ENCODE results near the gene CLDN22. TPM values are rescaled to one million over a fixed set of nuclear protein-coding genes. Genes with fewer than 3 reads are reported as not detected.

CLDN22 gene
- total and polyA plus RNA-seq, 2 of the 8 experiments (the other 6 are each of a cell fraction or from before 2014, with no cell fraction given): not detected

DNA sequence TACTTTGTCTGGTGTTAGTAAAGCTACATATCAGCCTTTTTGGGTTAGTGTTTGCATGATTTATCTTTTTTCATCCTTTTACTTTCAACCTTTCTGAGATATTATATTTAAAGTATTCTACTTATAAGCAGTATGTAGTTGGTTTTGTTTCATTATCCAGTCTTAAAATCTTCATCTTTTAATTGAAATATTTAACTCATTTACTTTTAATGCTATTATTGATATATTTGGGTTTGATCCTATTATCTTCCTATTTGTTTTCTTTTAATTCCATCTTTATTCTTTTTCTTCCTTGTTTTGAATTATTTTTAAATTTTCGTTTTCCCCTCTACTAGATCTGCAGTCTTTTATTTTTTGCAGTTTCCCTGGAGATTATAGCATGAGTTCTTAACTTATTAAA lies 44.0 kb downstream of the CLDN22 start:
- CTCF ChIA-PET (ENCODE audit: partially characterized antibody): interaction anchor here (1.0 kb wide), 2 partner anchors 14 to 19 kb away, joined by 3 read pairs; no protein-coding TSS in a partner anchor
- no peak overlapping the region for H2BK5ac ChIP-seq (ENCODE audit: low read depth, low read length)
- H3K9me3 ChIP-seq (ENCODE audit: insufficient read depth in 2 of 2, low read depth in 1 of 2, low read length in 1 of 2): peaks cover 4 to 7% of the 10 kb centered on the region in 2 experiments; a peak in 1 of 4 replicates
- H4K5ac ChIP-seq (ENCODE audit: insufficient read length, low read depth, low read length): no peak overlapping the region
- no peak for DNase-seq (ENCODE audit: low read depth in 1 of 2, low spot score in 2 of 2)
- H3K79me2 ChIP-seq (ENCODE audit: control insufficient read depth in 1 of 2, insufficient read depth in 2 of 2, low read length in 2 of 2): no peaks in the 10 kb centered on the region
- H2BK12ac ChIP-seq (ENCODE audit: low read depth, low read length): no peak overlapping the region
- no peak overlapping the region for H3K9ac ChIP-seq (replicated peaks in 1 of 4; ENCODE audit: extremely low read depth in 1 of 4, low read depth in 3 of 4, low read length in 3 of 4)
- FAIRE-seq: no peak
- H3K27ac ChIP-seq (ENCODE audit: low read depth, low read length): no peak overlapping the region
- no peak overlapping the region for H4K8ac ChIP-seq (ENCODE audit: extremely low read depth, insufficient read depth, low read length)
- no peak overlapping the region for H2BK120ac ChIP-seq (replicated peaks; ENCODE audit: low read depth, low read length)
- H3K4me1 ChIP-seq (replicated peaks in 1 of 4; ENCODE audit: control insufficient read depth in 3 of 4, insufficient read depth in 4 of 4, low read length in 3 of 4): no peaks in the 10 kb centered on the region
- no peak overlapping the region for H3K4me2 ChIP-seq (ENCODE audit: insufficient read depth in 1 of 2, low read depth in 2 of 2, low read length in 2 of 2)
- H3K36me3 ChIP-seq (ENCODE audit: control insufficient read depth in 2 of 4, insufficient read depth in 4 of 4, low read length in 3 of 4): peaks cover 8 to 59% (median 41%) of the 10 kb centered on the region in 4 experiments
- no peak overlapping the region for H3K56ac ChIP-seq (replicated peaks; ENCODE audit: insufficient read length, low read depth, low read length)
- no peak overlapping the region for H3K18ac ChIP-seq (ENCODE audit: extremely low read depth, low read length)
- no peak overlapping the region for H3K23ac ChIP-seq (ENCODE audit: insufficient read length)
- no peaks in the 10 kb centered on the region for H3K27me3 ChIP-seq (replicated peaks in 1 of 4; ENCODE audit: control insufficient read depth in 3 of 4, extremely low read depth in 1 of 4, insufficient read depth in 3 of 4, low read length in 3 of 4)
- no peaks in the 10 kb centered on the region for H3K23me2 ChIP-seq (ENCODE audit: low read depth, low read length)
- WGBS, 2 experiments (ENCODE audit: extremely low coverage in 1 of 2, insufficient coverage in 1 of 2, insufficient read length in 1 of 2, insufficient replicate concordance in 2 of 2, low coverage in 1 of 2, low lambda C conversion rate in 2 of 2, missing lambda C conversion rate in 1 of 2): 37% methylated on average over 1 of the region's 1 CpG; no CpG with 5 or more reads in 1 of the 2 experiments
- H3K79me1 ChIP-seq (ENCODE audit: low read depth, low read length): no peaks in the 10 kb centered on the region
- no peak overlapping the region for H3K4ac ChIP-seq (replicated peaks; ENCODE audit: insufficient read length, low read depth, low read length)
- no peak overlapping the region for H2BK20ac ChIP-seq (ENCODE audit: low read length)
- no peak overlapping the region for H3K4me3 ChIP-seq (ENCODE audit: extremely low read depth in 1 of 4, insufficient read depth in 2 of 4, low read depth in 3 of 4, low read length in 4 of 4)
- POLR2A ChIA-PET (ENCODE audit: partially characterized antibody): no interaction called here
- H4K20me1 ChIP-seq (replicated peaks in 1 of 2; ENCODE audit: control insufficient read depth in 1 of 2, insufficient read depth in 2 of 2, low read length in 2 of 2): no peaks in the 10 kb centered on the region
- H4K91ac ChIP-seq (replicated peaks; ENCODE audit: insufficient read length, low read length): no peak overlapping the region
- no peak overlapping the region for H2AK5ac ChIP-seq (ENCODE audit: low read depth, low read length)
- H3K14ac ChIP-seq (ENCODE audit: insufficient read length): no peak overlapping the region
- H2AFZ ChIP-seq (ENCODE audit: low read length): no peak overlapping the region
- no peak overlapping the region for H2BK15ac ChIP-seq (ENCODE audit: low read length)
- TF ChIP-seq RAD21 (IDR thresholded peaks at IDR 0.05 in 1 of 2, conservative IDR thresholded peaks at IDR 0.05 in 1 of 2; ENCODE audit: low read depth in 2 of 2, low read length in 2 of 2): no peak
- TF ChIP-seq TBP (IDR thresholded peaks at IDR 0.05; ENCODE audit: low read depth, low read length): no peak
- TF ChIP-seq SP1 (IDR thresholded peaks at IDR 0.05; ENCODE audit: low read depth, low read length): no peak
- TF ChIP-seq BCL11A (IDR thresholded peaks at IDR 0.05; ENCODE audit: low read depth in 2 of 2, low read length in 2 of 2): no peak
- TF ChIP-seq SP2 (IDR thresholded peaks at IDR 0.05; ENCODE audit: low read length): no peak
- TF ChIP-seq JUND (IDR thresholded peaks at IDR 0.05; ENCODE audit: low read length): no peak
- no peak for TF ChIP-seq GABPA (IDR thresholded peaks at IDR 0.05; ENCODE audit: borderline replicate concordance, insufficient read depth, low read length)
- TF ChIP-seq RNF2 (IDR thresholded peaks at IDR 0.05; ENCODE audit: borderline replicate concordance, low read depth, low read length, missing control alignments, poor library complexity, severe bottlenecking): no peak
- TF ChIP-seq GTF2F1 (IDR thresholded peaks at IDR 0.05; ENCODE audit: borderline replicate concordance, low read depth, low read length): no peak
- TF ChIP-seq SP4 (IDR thresholded peaks at IDR 0.05; ENCODE audit: low read length): no peak
- TF ChIP-seq EGR1 (IDR thresholded peaks at IDR 0.05; ENCODE audit: borderline replicate concordance, low read depth, low read length): no peak
- no peak for TF ChIP-seq RBBP5 (IDR thresholded peaks at IDR 0.05; ENCODE audit: borderline replicate concordance, low read depth, low read length)
- TF ChIP-seq POLR2AphosphoS5 (IDR thresholded peaks at IDR 0.05; ENCODE audit: low read depth, low read length): no peak
- no peak for TF ChIP-seq FOSL1 (IDR thresholded peaks at IDR 0.05; ENCODE audit: insufficient read depth, low read depth, low read length)
- no peak for TF ChIP-seq SUZ12 (IDR thresholded peaks at IDR 0.05; ENCODE audit: low read length)

Measured in H1 (cell line).